ENCODE measurements around the gene TMEFF2.

Gene TMEFF2

GRCh38 chr2:192064459-192064858 lies 130.3 kb downstream of the TMEFF2 start:
- DNase-seq (ENCODE audit: low read depth), result no peak

- DNase-seq (ENCODE audit: low read depth), result no peak
Measured at GRCh38 chr2:192060161-192060560, 134.6 kb downstream of the TMEFF2 start.

- DNase-seq (ENCODE audit: low read depth), result no peak
Measured at GRCh38 chr2:192059266-192059665, 135.5 kb downstream of the TMEFF2 start.

- DNase-seq (ENCODE audit: low read depth), result no peak
Measured at GRCh38 chr2:192053921-192054320, 140.8 kb downstream of the TMEFF2 start.

- no peak for DNase-seq (ENCODE audit: low read depth)
Measured at GRCh38 chr2:192051533-192051932, 143.2 kb downstream of the TMEFF2 start.

GRCh38 chr2:192049362-192049761 lies 145.4 kb downstream of the TMEFF2 start:
- DNase-seq (ENCODE audit: low read depth), result no peak

- DNase-seq (ENCODE audit: low read depth), result no peak
Measured at GRCh38 chr2:192047315-192048107, 147.2 kb downstream of the TMEFF2 start.

GRCh38 chr2:192044496-192044895 lies 150.2 kb downstream of the TMEFF2 start:
- DNase-seq (ENCODE audit: low read depth), result no peak

- DNase-seq (ENCODE audit: low read depth), result no peak
Measured at GRCh38 chr2:192043216-192043870, 151.4 kb downstream of the TMEFF2 start.

GRCh38 chr2:192042126-192042525 lies 152.6 kb downstream of the TMEFF2 start:
- no peak for DNase-seq (ENCODE audit: low read depth)

GRCh38 chr2:192038110-192038509 lies 156.6 kb downstream of the TMEFF2 start:
- DNase-seq (ENCODE audit: low read depth), result no peak

- DNase-seq (ENCODE audit: low read depth), result no peak
Measured at GRCh38 chr2:192035731-192036442, 158.8 kb downstream of the TMEFF2 start.

- DNase-seq (ENCODE audit: low read depth), result no peak
Measured at GRCh38 chr2:192030856-192031255, 163.9 kb downstream of the TMEFF2 start.

- DNase-seq (ENCODE audit: low read depth), result no peak
Measured at GRCh38 chr2:192030289-192030688, 164.4 kb downstream of the TMEFF2 start.

GRCh38 chr2:192029089-192029488 lies 165.6 kb downstream of the TMEFF2 start:
- no peak for DNase-seq (ENCODE audit: low read depth)

- no peak for DNase-seq (ENCODE audit: low read depth)
Measured at GRCh38 chr2:192026825-192027120, 168.0 kb downstream of the TMEFF2 start.

- DNase-seq (ENCODE audit: low read depth), result no peak
Measured at GRCh38 chr2:192026059-192026824, 168.5 kb downstream of the TMEFF2 start.

- DNase-seq (ENCODE audit: low read depth), result no peak
Measured at GRCh38 chr2:192025637-192026036, 169.1 kb downstream of the TMEFF2 start.

- no peak for DNase-seq (ENCODE audit: low read depth)
Measured at GRCh38 chr2:192023006-192023405, 171.7 kb downstream of the TMEFF2 start.

- no peak for DNase-seq (ENCODE audit: low read depth)
Measured at GRCh38 chr2:192017844-192018243, 176.9 kb downstream of the TMEFF2 start.

GRCh38 chr2:192016265-192016664 lies 178.5 kb downstream of the TMEFF2 start:
- no peak for DNase-seq (ENCODE audit: low read depth)

- DNase-seq (ENCODE audit: low read depth), result no peak
Measured at GRCh38 chr2:192013211-192013610, 181.5 kb downstream of the TMEFF2 start.

Measured in T-helper 22 cell (primary cell).